Heart left ventricle (tissue), 16 donors: ENCODE measurements around the gene SMG5. TPM values are rescaled to one million over a fixed set of nuclear protein-coding genes. Genes with fewer than 3 reads are reported as not detected.
A peak's percentile ranks its signal among the peaks of the same experiment; 100 is the strongest.

Source experiments
- ATAC-seq, 4 donors: fragments of 200-7000 bp; cut with Tn5 transposase; one replicate each; pipeline ENCODE4 v1.9.1; 2020 to 2022; ENCODE audit warnings: moderate library complexity in 4 of 4, mild to moderate bottlenecking in 3 of 4, moderate number of reproducible peaks in 1 of 4
- DNase-seq, 5 donors: peaks; one replicate each; pipeline ENCODE4 v3.0.0-alpha.2; 2020
- H3K27ac ChIP-seq, 12 donors: fragments of 200-600 bp; sonication (generic) in 4 of 12; one replicate each; pipeline versions ENCODE4 v1.5.0 to v1.8.0; 2016 to 2022; ENCODE audit warnings: mild to moderate bottlenecking in 2 of 12
- H3K27me3 ChIP-seq, 9 donors: fragments of 200-600 bp; sonication (generic) in 2 of 9; one replicate each; pipeline versions ENCODE4 v1.5.1 to v1.8.0; 2016 to 2022; ENCODE audit warnings: mild to moderate bottlenecking in 3 of 9
- H3K36me3 ChIP-seq, 9 donors: fragments of 200-600 bp; sonication (generic) in 2 of 9; one replicate each; pipeline versions ENCODE4 v1.5.0 to v1.8.0; 2018 to 2022; ENCODE audit warnings: mild to moderate bottlenecking in 2 of 9
- H3K4me1 ChIP-seq, 12 donors: fragments of 200-600 bp; sonication (generic) in 4 of 12; one replicate each; pipeline versions ENCODE4 v1.5.0 to v1.8.0; 2016 to 2022; ENCODE audit warnings: mild to moderate bottlenecking in 3 of 12
- H3K4me3 ChIP-seq, 12 donors: fragments of 200-600 bp; sonication (generic) in 4 of 12; one replicate each; pipeline versions ENCODE4 v1.5.0 to v1.8.0; 2017 to 2022; ENCODE audit warnings: mild to moderate bottlenecking in 9 of 12, moderate library complexity in 4 of 12
- H3K9me3 ChIP-seq, 12 donors: fragments of 200-600 bp; sonication (generic) in 4 of 12; one replicate each; pipeline versions ENCODE4 v1.5.0 to v1.8.0; 2016 to 2022; ENCODE audit warnings: mild to moderate bottlenecking in 1 of 12
- CTCF ChIP-seq, 12 donors: fragments of 200-600 bp; sonication (generic) in 4 of 12; IDR thresholded peaks; one replicate each; pipeline versions ENCODE4 v1.5.0 to v1.8.0; 2018 to 2022; ENCODE audit warnings: antibody characterized with exemption in 12 of 12, mild to moderate bottlenecking in 5 of 12
- POLR2A ChIP-seq, 2 donors: fragments of 450-650 bp; IDR thresholded peaks; one replicate each; pipeline ENCODE4 v1.6.1; 2017; ENCODE audit warnings: antibody characterized with exemption in 2 of 2, mild to moderate bottlenecking in 2 of 2, moderate library complexity in 2 of 2
- WGBS, 4 donors: extraction: QIAGEN DNeasy Blood & Tissue Kit in 2 of 4; methylation state at CpG; one replicate each; pipeline versions ENCODE4 v1.1.5 to v1.1.7; 2013 to 2018; 5-methylcytosine and 5-hydroxymethylcytosine counted together
- intact Hi-C, 10 donors: fragments of 100-400 bp; cut with DNase I; formaldehyde crosslinking; loops; one replicate each; pipeline versions ENCODE4 v1.11.1 to v1.14.2; 2022
- polyA plus RNA-seq, 2 donors: library from polyadenylated mRNA; stranded (reverse); fragments of 200-250 nt; gene quantifications; one replicate each; pipeline ENCODE4 v1.2.3, GENCODE V29; 2013
- total RNA-seq, 9 donors: library from RNA; depleted of rRNA in 2 of 9; stranded (reverse); fragments of >200 nt in 2 of 9; fragmentation: NEBNext Ultra II Directional in 3 of 9; extraction: Animal tissue kit (Norgen Biotek cat#: 25700) in 3 of 9; gene quantifications; one replicate each; pipeline versions ENCODE4 v1.1.0 to v1.2.4, GENCODE V29; 2016 to 2023
- donor health status: ischemic (EF 13 %, LVEDD 7.1; RV severe dilation, severe dysfunction).
- donor health status: healthy with polysubstance abuse.
- donor health status: DM: no; HTN: yes; CAD: no.
- donor health status: DM: no; HTN: no; CAD: no.
- donor health status: ischemic (EF 25% LVEDD 6.9; RV normal size, moderate dysfunction).
- donor health status: ischemic (EF 25% LVEDD 5.7; RV mildly dilated, moderate dysfunction).
- donor health status: healthy.
- donor health status: DM: yes; HTN: yes; CAD: no.
- donor health status: ischemic (EF 35%, LVEDD 5.7; RV mildly dilated, moderate dysfunction).
- donor health status: nonischemic (EF 11% LVEDD 7.7; RV severe dilation, severe dysfunction).
- donor health status: DM: yes; HTN: yes; CAD: no.
- donor health status: PGD.
- donor health status: ischemic (EF 29% LVEDD 5.4; RV normal size, mild dysfunction).
- donor health status: nonischemic (EF 23%, LVEDD 6.1; RV moderate dilation, normal function).

The SMG5 gene
- total and polyA plus RNA-seq, 11 donors, result 56.3 to 104 (median 89.4) TPM

GRCh38 chr1:156241311-156241811 lies 41.3 kb downstream of the SMG5 start:
- TF ChIP-seq CTCF (IDR thresholded peaks at IDR 0.05) (no peak), POLR2A (IDR thresholded peaks at IDR 0.05) (no peak)
- intact Hi-C loops, result loop anchor here in 1 of 10 donors (10.0 kb wide), 1 partner anchor 73 kb away; no protein-coding TSS in a partner anchor
- no peak overlapping the region for H3K27ac ChIP-seq
- peaks cover 3 to 15% (median 11%) of the 10 kb centered on the region in 12 donors for H3K4me1 ChIP-seq
- H3K4me3 ChIP-seq, result no peak overlapping the region
- H3K27me3 ChIP-seq, result peaks cover 0 to 17% (median 14%) of the 10 kb centered on the region in 9 donors
- 74 to 82% (median 76%) methylated on average over 13 to 15 of the region's 15 CpGs for WGBS, 4 donors
- no peaks in the 10 kb centered on the region for H3K9me3 ChIP-seq
- peaks cover 1 to 57% (median 44%) of the 10 kb centered on the region in 9 donors for H3K36me3 ChIP-seq
- no peak for DNase-seq
- ATAC-seq, result no peak

GRCh38 chr1:156238248-156238647 lies 44.4 kb downstream of the SMG5 start:
- intact Hi-C loops, result no loop called here
- Histone ChIP-seq H3K4me3 (no peak overlapping the region), H3K9me3 (no peaks in the 10 kb centered on the region), H3K27me3 (no peaks in the 10 kb centered on the region), H3K4me1 (no peaks in the 10 kb centered on the region), H3K27ac (no peak overlapping the region), H3K36me3 (peaks cover 2 to 87% (median 74%) of the 10 kb centered on the region in 9 donors)
- TF ChIP-seq CTCF (IDR thresholded peaks at IDR 0.05), result no peak
- TF ChIP-seq POLR2A (IDR thresholded peaks at IDR 0.05), result no peak
- DNase-seq (no peak), ATAC-seq (no peak)
- WGBS, 4 donors, result 91 to 95% (median 94%) methylated on average over 5 of the region's 5 CpGs

DNA sequence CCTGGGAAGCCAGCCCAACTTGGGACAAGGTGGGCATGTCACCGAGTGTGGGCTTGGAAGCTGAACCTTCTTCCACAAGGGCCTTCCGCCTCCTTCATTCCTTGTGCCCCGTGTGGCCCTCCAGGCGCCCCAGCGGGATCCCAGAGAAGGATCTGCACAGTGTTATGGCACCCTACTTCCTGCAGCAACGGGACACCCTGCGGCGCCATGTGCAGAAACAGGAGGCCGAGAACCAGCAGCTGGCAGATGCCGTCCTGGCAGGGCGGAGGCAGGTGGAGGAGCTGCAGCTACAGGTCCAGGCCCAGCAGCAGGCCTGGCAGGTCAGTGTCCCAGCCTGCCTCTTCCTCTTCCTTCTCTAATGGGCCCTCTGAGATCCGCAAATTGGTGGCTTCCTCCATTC lies 46.5 kb downstream of the SMG5 start:
- no peak overlapping the region for H3K27ac ChIP-seq
- peaks cover 2 to 90% (median 69%) of the 10 kb centered on the region in 9 donors for H3K36me3 ChIP-seq
- no peaks in the 10 kb centered on the region for H3K27me3 ChIP-seq
- H3K9me3 ChIP-seq, result no peaks in the 10 kb centered on the region
- DNase-seq, result no peak
- TF ChIP-seq CTCF (IDR thresholded peaks at IDR 0.05) (no peak), POLR2A (IDR thresholded peaks at IDR 0.05) (no peak)
- H3K4me1 ChIP-seq, result no peaks in the 10 kb centered on the region
- no peak overlapping the region for H3K4me3 ChIP-seq
- intact Hi-C loops, result no loop called here
- ATAC-seq, result peak in 1 of 4 donors; percentile 6
- WGBS, 4 donors, result 87 to 97% (median 95%) methylated on average over 11 to 12 of the region's 12 CpGs

- Histone ChIP-seq H3K9me3 (no peaks in the 10 kb centered on the region), H3K4me3 (no peak overlapping the region), H3K4me1 (no peaks in the 10 kb centered on the region), H3K27ac (no peak overlapping the region), H3K27me3 (no peaks in the 10 kb centered on the region), H3K36me3 (peaks cover 2 to 80% (median 66%) of the 10 kb centered on the region in 9 donors)
- TF ChIP-seq POLR2A (IDR thresholded peaks at IDR 0.05) (no peak), CTCF (IDR thresholded peaks at IDR 0.05) (no peak)
- no peak for ATAC-seq
- WGBS, 4 donors, result 70 to 84% (median 78%) methylated on average over 5 of the region's 5 CpGs
- intact Hi-C loops, result no loop called here
- peak in 1 of 5 donors; percentile 2 for DNase-seq
Observed at GRCh38 chr1:156233426-156234127, 49.0 kb downstream of the SMG5 start.
